ENCODE results near the gene FZR1.

GRCh38 chr19:3517638-3518037 is 11.5 kb downstream of the FZR1 start:
- no peak for TF ChIP-seq ZFX (IDR thresholded peaks at IDR 0.05; ENCODE audit: borderline replicate concordance)
- no peak for TF ChIP-seq CTCF (IDR thresholded peaks at IDR 0.05)
